Liver (tissue), 9 donors: ENCODE data around the gene PTPRN2. TPM values are rescaled to one million over a fixed set of nuclear protein-coding genes. Genes with fewer than 3 reads are reported as not detected.

Source experiments
- DNase-seq: peaks from one replicate; pipeline ENCODE4 v3.0.0-alpha.2; 2017; ENCODE audit warnings: low spot score
- H3K27ac ChIP-seq, 2 donors: one replicate each; pipeline ENCODE4 v1.7.0; 2013; ENCODE audit warnings: inconsistent platforms in 2 of 2, low read length in 2 of 2, control low read depth in 1 of 2, low read depth in 1 of 2, mild to moderate bottlenecking in 1 of 2
- H3K27me3 ChIP-seq, 4 donors: one replicate each; pipeline versions ENCODE4 v1.6.1 to v1.7.0; 2013; ENCODE audit warnings: low read length in 3 of 4, inconsistent platforms in 1 of 4, mild to moderate bottlenecking in 1 of 4, moderate library complexity in 1 of 4; ENCODE audit not compliant: control insufficient read depth in 4 of 4, insufficient read depth in 4 of 4
- H3K36me3 ChIP-seq, 4 donors: one replicate each; pipeline versions ENCODE4 v1.6.1 to v1.7.0; 2013; ENCODE audit warnings: low read length in 3 of 4, mild to moderate bottlenecking in 3 of 4, low read depth in 1 of 4, moderate library complexity in 1 of 4; ENCODE audit not compliant: control insufficient read depth in 4 of 4, insufficient read depth in 3 of 4
- H3K4me1 ChIP-seq, 4 donors: one replicate each; pipeline versions ENCODE4 v1.6.1 to v1.7.0; 2013; ENCODE audit warnings: low read length in 3 of 4, mild to moderate bottlenecking in 3 of 4, moderate library complexity in 1 of 4; ENCODE audit not compliant: control insufficient read depth in 4 of 4, insufficient read depth in 4 of 4
- H3K4me3 ChIP-seq, 3 donors: one replicate each; pipeline versions ENCODE4 v1.6.1 to v1.7.0; 2013; ENCODE audit warnings: low read length in 3 of 3, control low read depth in 1 of 3, low read depth in 1 of 3, mild to moderate bottlenecking in 1 of 3
- H3K9ac ChIP-seq, 2 donors: one replicate each; pipeline ENCODE4 v1.7.0; 2013; ENCODE audit warnings: low read length in 2 of 2, mild to moderate bottlenecking in 2 of 2, moderate library complexity in 2 of 2, control low read depth in 1 of 2, low read depth in 1 of 2
- H3K9me3 ChIP-seq, 4 donors: one replicate each; pipeline versions ENCODE4 v1.6.1 to v1.7.0; 2013; ENCODE audit warnings: low read length in 3 of 4; ENCODE audit not compliant: control insufficient read depth in 4 of 4
- EGR1 ChIP-seq, 2 donors: IDR thresholded peaks; 2 replicates each; pipeline ENCODE4 v1.6.1; 2016 to 2018; ENCODE audit warnings: antibody characterized with exemption in 2 of 2, low read depth in 2 of 2
- FOXA1 ChIP-seq: IDR thresholded peaks from 2 replicates; pipeline ENCODE4 v1.6.1; 2016; ENCODE audit warnings: antibody characterized with exemption
- FOXA2 ChIP-seq: IDR thresholded peaks from 2 replicates; pipeline ENCODE4 v1.6.1; 2016; ENCODE audit warnings: antibody characterized with exemption
- GABPA ChIP-seq, 2 donors: IDR thresholded peaks in 1 of 2; conservative IDR thresholded peaks in 1 of 2; 2 replicates each; pipeline ENCODE4 v1.6.1; 2016; ENCODE audit warnings: antibody characterized with exemption in 2 of 2, mild to moderate bottlenecking in 1 of 2, moderate library complexity in 1 of 2
- HNF4A ChIP-seq, 2 donors: conservative IDR thresholded peaks; 2 replicates each; pipeline ENCODE4 v1.6.1; 2016; ENCODE audit warnings: antibody characterized with exemption in 2 of 2, mild to moderate bottlenecking in 2 of 2
- JUND ChIP-seq, 2 donors: IDR thresholded peaks; 2 replicates each; pipeline ENCODE4 v1.6.1; 2016; ENCODE audit warnings: antibody characterized with exemption in 2 of 2
- NR2F2 ChIP-seq: IDR thresholded peaks from 2 replicates; pipeline ENCODE4 v1.6.1; 2016; ENCODE audit warnings: antibody characterized with exemption
- RAD21 ChIP-seq, 2 donors: IDR thresholded peaks; 2 replicates each; pipeline ENCODE4 v1.6.1; 2016; ENCODE audit warnings: antibody characterized with exemption in 2 of 2, mild to moderate bottlenecking in 2 of 2
- RXRA ChIP-seq, 2 donors: IDR thresholded peaks; 2 replicates each; pipeline ENCODE4 v1.6.1; 2017 to 2018; ENCODE audit warnings: antibody characterized with exemption in 2 of 2, mild to moderate bottlenecking in 1 of 2
- SP1 ChIP-seq: IDR thresholded peaks from 2 replicates; pipeline ENCODE4 v1.6.1; 2018; ENCODE audit warnings: antibody characterized with exemption, mild to moderate bottlenecking
- TAF1 ChIP-seq: conservative IDR thresholded peaks from 2 replicates; pipeline ENCODE4 v1.6.1; 2016; ENCODE audit warnings: antibody characterized with exemption, mild to moderate bottlenecking
- YY1 ChIP-seq: IDR thresholded peaks from 2 replicates; pipeline ENCODE4 v1.6.1; 2016; ENCODE audit warnings: antibody characterized with exemption, mild to moderate bottlenecking
- WGBS: extraction: QIAGEN DNeasy Blood & Tissue Kit; methylation state at CpG from one replicate; pipeline ENCODE4 v1.1.7; 2013; 5-methylcytosine and 5-hydroxymethylcytosine counted together
- polyA plus RNA-seq, 2 donors: library from polyadenylated mRNA; stranded (reverse) in 1 of 2; unstranded in 1 of 2; fragments of 200-250 nt in 1 of 2; fragments of >200 nt in 1 of 2; fragmentation: Nextera tagmentation in 1 of 2; extraction: Ambion mirVana in 1 of 2; gene quantifications; one replicate each; pipeline versions ENCODE4 v1.2.1 to v1.2.3, GENCODE V29; 2013 to 2015
- total RNA-seq, 2 donors: library from RNA; depleted of rRNA; stranded (reverse); fragments of >200 nt; gene quantifications; one replicate each; pipeline ENCODE4 v1.2.3, GENCODE V29; 2014
- TF ChIP-seq, protein P1 (sequence below): IDR thresholded peaks from 2 replicates; pipeline ENCODE4 v1.6.1; 2016; ENCODE audit warnings: antibody characterized with exemption
- TF ChIP-seq, protein P2 (sequence below): fragments of 150-350 bp; IDR thresholded peaks from 2 replicates; pipeline ENCODE4 v1.5.1; 2017; ENCODE audit warnings: improper control_type of control experiment, low read depth, low read length; ENCODE audit not compliant: missing input control
- TF ChIP-seq, protein P3 (sequence below): IDR thresholded peaks from 2 replicates; pipeline ENCODE4 v1.6.1; 2016; ENCODE audit warnings: antibody characterized with exemption
- TF ChIP-seq, protein P4 (sequence below): IDR thresholded peaks from 2 replicates; pipeline ENCODE4 v1.6.1; 2016; ENCODE audit warnings: antibody characterized with exemption
- donor health status: healthy.
- donor health status: healthy.
- donor health status: healthy.
- donor health status: healthy.
- donor health status: healthy.

The PTPRN2 gene
- total and polyA plus RNA-seq, 4 donors, result 0.75 to 1.9 (median 1.1) TPM

DNA sequence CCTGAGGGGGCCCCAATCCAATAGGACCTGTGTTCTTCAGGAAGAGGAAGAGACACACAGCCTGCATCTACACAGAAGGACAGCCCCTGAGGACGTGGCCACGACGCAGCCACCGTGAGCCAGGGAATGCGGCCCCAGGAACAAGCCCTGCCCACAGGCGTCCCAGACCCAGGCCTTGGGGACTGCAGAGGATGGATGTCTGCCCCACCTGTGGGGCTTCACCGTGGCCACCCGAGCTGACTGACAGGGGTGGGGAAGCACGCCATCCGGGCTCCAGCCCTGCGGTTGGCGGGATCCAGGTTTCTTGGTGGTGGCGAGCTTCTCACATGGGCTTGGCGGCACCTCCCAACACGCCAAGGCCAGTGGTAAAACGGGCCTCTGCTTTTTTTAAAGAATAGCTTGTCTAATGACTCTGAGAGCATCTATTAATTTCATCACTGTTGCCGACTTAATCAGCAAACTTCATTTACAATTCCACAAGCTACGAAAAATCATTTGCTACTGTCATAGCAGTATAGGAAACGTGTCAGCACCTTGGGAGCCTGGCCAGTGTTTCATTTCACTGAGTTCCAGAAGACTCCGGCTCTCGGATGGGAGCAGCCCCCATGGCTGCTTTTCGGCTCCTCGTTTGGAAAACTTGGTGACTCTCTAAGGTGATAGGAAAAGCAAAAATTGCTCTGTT lies 584.0 kb downstream of the PTPRN2 start:
- no peaks in the 10 kb centered on the region for H3K36me3 ChIP-seq
- no peak overlapping the region for H3K9ac ChIP-seq
- H3K4me3 ChIP-seq, result no peak overlapping the region
- H3K4me1 ChIP-seq, result no peaks in the 10 kb centered on the region
- no peaks in the 10 kb centered on the region for H3K27me3 ChIP-seq
- DNase-seq, result no peak
- TF ChIP-seq FOXA1 (no peak), EGR1 (IDR thresholded peaks at IDR 0.05; ENCODE audit: low read depth in 2 of 2) (no peak), SP1 (no peak), TAF1 (no peak), RAD21 (IDR thresholded peaks at IDR 0.05) (no peak), JUND (IDR thresholded peaks at IDR 0.05) (no peak), YY1 (no peak), NR2F2 (no peak)
- TF ChIP-seq, protein P1, sequence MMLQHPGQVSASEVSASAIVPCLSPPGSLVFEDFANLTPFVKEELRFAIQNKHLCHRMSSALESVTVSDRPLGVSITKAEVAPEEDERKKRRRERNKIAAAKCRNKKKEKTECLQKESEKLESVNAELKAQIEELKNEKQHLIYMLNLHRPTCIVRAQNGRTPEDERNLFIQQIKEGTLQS, result no peak
- TF ChIP-seq, protein P2, sequence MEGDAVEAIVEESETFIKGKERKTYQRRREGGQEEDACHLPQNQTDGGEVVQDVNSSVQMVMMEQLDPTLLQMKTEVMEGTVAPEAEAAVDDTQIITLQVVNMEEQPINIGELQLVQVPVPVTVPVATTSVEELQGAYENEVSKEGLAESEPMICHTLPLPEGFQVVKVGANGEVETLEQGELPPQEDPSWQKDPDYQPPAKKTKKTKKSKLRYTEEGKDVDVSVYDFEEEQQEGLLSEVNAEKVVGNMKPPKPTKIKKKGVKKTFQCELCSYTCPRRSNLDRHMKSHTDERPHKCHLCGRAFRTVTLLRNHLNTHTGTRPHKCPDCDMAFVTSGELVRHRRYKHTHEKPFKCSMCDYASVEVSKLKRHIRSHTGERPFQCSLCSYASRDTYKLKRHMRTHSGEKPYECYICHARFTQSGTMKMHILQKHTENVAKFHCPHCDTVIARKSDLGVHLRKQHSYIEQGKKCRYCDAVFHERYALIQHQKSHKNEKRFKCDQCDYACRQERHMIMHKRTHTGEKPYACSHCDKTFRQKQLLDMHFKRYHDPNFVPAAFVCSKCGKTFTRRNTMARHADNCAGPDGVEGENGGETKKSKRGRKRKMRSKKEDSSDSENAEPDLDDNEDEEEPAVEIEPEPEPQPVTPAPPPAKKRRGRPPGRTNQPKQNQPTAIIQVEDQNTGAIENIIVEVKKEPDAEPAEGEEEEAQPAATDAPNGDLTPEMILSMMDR, result no peak
- TF ChIP-seq, protein P3, sequence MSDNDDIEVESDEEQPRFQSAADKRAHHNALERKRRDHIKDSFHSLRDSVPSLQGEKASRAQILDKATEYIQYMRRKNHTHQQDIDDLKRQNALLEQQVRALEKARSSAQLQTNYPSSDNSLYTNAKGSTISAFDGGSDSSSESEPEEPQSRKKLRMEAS, result no peak
- H3K27ac ChIP-seq, result no peak overlapping the region
- H3K9me3 ChIP-seq, result no peaks in the 10 kb centered on the region
- 85% methylated on average over 23 of the region's 23 CpGs for WGBS

DNA sequence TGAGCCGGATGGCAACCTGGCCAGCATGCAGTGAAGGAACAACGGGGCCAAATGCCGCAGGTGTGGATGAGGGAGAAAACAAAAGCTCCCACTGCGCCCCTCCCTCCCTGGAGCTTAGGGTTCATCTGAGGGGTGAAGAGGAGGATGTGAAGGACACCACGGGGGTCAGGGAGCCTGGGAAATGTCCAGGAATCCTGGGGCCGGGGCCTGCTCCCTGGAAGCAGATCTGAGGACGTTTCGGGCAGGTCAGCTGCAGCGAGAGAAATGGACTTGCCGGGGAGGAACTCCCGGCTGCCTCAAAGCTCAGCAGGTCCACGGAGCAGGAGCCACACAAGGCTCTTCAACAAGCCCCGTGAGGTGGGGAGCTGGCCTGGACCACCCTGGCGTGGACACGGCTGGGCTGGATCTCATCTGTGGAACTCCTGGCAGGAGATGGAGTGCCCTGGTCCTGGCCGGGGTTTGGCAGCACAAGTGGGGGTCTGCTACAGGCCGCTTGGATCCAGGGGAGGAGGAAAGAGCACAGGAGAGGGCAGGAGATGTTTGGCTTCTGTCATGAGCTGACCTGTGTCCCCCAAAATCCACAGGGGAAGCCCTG lies 585.0 kb downstream of the PTPRN2 start:
- Histone ChIP-seq H3K4me3 (no peak overlapping the region), H3K4me1 (no peaks in the 10 kb centered on the region), H3K27ac (no peak overlapping the region), H3K9ac (no peak overlapping the region), H3K27me3 (no peaks in the 10 kb centered on the region), H3K9me3 (no peaks in the 10 kb centered on the region), H3K36me3 (no peaks in the 10 kb centered on the region)
- no peak for TF ChIP-seq FOXA2
- TF ChIP-seq, protein P3, result no peak
- 89% methylated on average over 17 of the region's 17 CpGs for WGBS
- DNase-seq, result no peak

DNA sequence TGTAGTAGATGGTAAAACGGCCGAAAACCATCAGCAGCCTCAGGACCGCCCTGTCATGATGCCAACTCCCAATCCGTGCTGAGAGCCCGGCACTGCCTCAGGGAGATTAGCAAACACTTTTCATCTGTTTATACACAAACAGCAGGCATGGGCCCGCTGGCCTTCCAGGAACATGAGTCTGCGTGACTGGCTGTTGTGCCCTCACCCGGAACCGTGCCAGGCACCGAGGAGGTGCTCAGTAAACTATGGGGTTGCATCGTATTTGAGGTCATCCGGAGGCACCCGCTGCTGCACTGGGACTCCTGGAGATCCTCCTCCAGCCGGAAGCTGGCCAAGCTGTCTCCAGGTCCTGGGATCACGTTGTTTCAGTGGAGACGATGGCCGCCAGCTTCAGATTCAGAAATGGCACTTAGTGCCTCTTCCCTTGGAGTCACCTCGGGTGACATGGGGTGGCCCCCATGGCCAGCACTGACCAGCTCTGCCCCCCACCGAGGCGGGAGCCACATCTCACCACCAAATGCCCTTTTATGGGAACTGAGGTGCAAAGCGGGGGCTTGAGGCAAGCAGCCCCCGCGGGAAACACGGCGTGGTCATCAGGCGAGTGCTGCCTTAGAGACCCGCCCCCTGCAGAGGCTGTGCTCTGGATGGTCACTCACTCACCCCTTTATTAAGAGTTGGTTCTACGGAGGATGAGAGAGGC lies 585.9 kb downstream of the PTPRN2 start:
- H3K27me3 ChIP-seq, result no peaks in the 10 kb centered on the region
- no peak overlapping the region for H3K9ac ChIP-seq
- H3K9me3 ChIP-seq, result no peaks in the 10 kb centered on the region
- WGBS, result 85% methylated on average over 28 of the region's 28 CpGs
- no peak overlapping the region for H3K27ac ChIP-seq
- no peak overlapping the region for H3K4me3 ChIP-seq
- no peaks in the 10 kb centered on the region for H3K4me1 ChIP-seq
- H3K36me3 ChIP-seq, result no peaks in the 10 kb centered on the region
- no peak for DNase-seq
- TF ChIP-seq SP1, result no peak
- no peak for TF ChIP-seq RAD21 (IDR thresholded peaks at IDR 0.05)
- no peak for TF ChIP-seq GABPA (IDR thresholded peaks at IDR 0.05 in 1 of 2, conservative IDR thresholded peaks at IDR 0.05 in 1 of 2)
- TF ChIP-seq TAF1, result no peak
- TF ChIP-seq, protein P4, sequence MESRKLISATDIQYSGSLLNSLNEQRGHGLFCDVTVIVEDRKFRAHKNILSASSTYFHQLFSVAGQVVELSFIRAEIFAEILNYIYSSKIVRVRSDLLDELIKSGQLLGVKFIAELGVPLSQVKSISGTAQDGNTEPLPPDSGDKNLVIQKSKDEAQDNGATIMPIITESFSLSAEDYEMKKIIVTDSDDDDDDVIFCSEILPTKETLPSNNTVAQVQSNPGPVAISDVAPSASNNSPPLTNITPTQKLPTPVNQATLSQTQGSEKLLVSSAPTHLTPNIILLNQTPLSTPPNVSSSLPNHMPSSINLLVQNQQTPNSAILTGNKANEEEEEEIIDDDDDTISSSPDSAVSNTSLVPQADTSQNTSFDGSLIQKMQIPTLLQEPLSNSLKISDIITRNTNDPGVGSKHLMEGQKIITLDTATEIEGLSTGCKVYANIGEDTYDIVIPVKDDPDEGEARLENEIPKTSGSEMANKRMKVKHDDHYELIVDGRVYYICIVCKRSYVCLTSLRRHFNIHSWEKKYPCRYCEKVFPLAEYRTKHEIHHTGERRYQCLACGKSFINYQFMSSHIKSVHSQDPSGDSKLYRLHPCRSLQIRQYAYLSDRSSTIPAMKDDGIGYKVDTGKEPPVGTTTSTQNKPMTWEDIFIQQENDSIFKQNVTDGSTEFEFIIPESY, result no peak
- TF ChIP-seq, protein P3, result no peak
- TF ChIP-seq NR2F2, result no peak
- no peak for TF ChIP-seq YY1
- TF ChIP-seq FOXA1, result no peak
- TF ChIP-seq RXRA (IDR thresholded peaks at IDR 0.05), result no peak
- TF ChIP-seq, protein P1, result no peak
- TF ChIP-seq HNF4A (conservative IDR thresholded peaks at IDR 0.05), result no peak
